GM19099 (cell line): ENCODE data around the gene CNOT6.

ENCODE experiments used
- POLR2A ChIP-seq: IDR thresholded peaks from 3 replicates; pipeline ENCODE4 v1.6.1; 2011; ENCODE audit warnings: low read depth; ENCODE audit not compliant: insufficient read length; ENCODE audit errors: extremely low read depth

CNOT6 gene

GRCh38 chr5:180494060-180494509, at the start of gene CNOT6:
Gene CNOT6 (plus strand): TSS chr5:180494379. CDS start chr5:180529277, 34,898 bp downstream.
- peak; percentile 78 for TF ChIP-seq POLR2A

GRCh38 chr5:180454752-180455151, 39.4 kb upstream of the CNOT6 start:
- no peak for TF ChIP-seq POLR2A

GRCh38 chr5:180455872-180456271, 38.3 kb upstream of the CNOT6 start:
- no peak for TF ChIP-seq POLR2A

GRCh38 chr5:180456792-180457191, 37.4 kb upstream of the CNOT6 start:
- TF ChIP-seq POLR2A, result no peak

GRCh38 chr5:180460834-180461233, 33.3 kb upstream of the CNOT6 start:
- TF ChIP-seq POLR2A, result no peak

GRCh38 chr5:180461303-180461702, 32.9 kb upstream of the CNOT6 start:
- TF ChIP-seq POLR2A, result no peak

- TF ChIP-seq POLR2A, result no peak
Observed at GRCh38 chr5:180463216-180463900, 30.8 kb upstream of the CNOT6 start.

- no peak for TF ChIP-seq POLR2A
Observed at GRCh38 chr5:180463916-180464602, 30.1 kb upstream of the CNOT6 start.

GRCh38 chr5:180464603-180464970, 29.6 kb upstream of the CNOT6 start:
- TF ChIP-seq POLR2A, result no peak

GRCh38 chr5:180466316-180466715, 27.9 kb upstream of the CNOT6 start:
- no peak for TF ChIP-seq POLR2A

GRCh38 chr5:180467028-180467975, 26.9 kb upstream of the CNOT6 start:
- no peak for TF ChIP-seq POLR2A

GRCh38 chr5:180467989-180468731, 26.0 kb upstream of the CNOT6 start:
- no peak for TF ChIP-seq POLR2A

- TF ChIP-seq POLR2A, result no peak
Observed at GRCh38 chr5:180468732-180469585, 25.2 kb upstream of the CNOT6 start.

- no peak for TF ChIP-seq POLR2A
Observed at GRCh38 chr5:180469586-180469865, 24.7 kb upstream of the CNOT6 start.
